HG03039 (cell line): ENCODE measurements around the gene IFT172.

Experiments
- ATAC-seq: cut with Tn5 transposase; IDR thresholded peaks from one replicate; pipeline ENCODE4 v1.9.1; 2021; ENCODE audit warnings: mild to moderate bottlenecking, moderate library complexity; ENCODE audit not compliant: unreplicated experiment

IFT172 gene

DNA sequence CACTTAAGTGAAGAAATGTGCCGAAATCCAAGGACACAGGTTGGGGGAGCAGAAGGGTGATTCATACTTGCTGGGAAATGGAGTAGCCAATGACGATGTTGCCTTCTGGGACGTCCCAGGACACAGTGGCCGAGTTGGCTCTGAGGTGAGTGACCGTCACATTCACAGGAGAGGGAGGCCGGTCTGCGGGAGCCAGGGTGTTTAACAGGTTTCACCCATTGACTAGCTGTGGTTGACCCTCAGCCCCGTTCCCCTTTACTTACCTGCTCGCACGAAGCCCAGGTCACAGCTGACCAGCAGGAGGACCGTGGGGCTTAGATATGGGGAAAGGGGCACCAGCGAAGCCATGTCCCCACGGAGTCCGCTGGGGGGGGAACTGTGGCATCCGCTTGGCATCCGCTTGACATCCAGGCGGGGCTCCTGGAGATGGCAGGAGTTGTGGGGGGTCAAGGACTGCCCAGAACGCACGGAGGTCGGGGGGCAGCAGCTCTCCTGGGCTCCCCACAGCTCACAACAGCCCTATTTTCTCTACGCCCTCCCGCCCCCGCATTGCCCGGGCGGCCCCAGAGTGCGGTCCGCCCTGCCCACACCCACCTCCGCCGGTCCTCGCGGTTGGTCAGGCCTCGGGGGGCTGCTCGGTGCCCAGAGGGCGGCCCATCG, 4.9 kb upstream of the IFT172 start:
- no peak for ATAC-seq

DNA sequence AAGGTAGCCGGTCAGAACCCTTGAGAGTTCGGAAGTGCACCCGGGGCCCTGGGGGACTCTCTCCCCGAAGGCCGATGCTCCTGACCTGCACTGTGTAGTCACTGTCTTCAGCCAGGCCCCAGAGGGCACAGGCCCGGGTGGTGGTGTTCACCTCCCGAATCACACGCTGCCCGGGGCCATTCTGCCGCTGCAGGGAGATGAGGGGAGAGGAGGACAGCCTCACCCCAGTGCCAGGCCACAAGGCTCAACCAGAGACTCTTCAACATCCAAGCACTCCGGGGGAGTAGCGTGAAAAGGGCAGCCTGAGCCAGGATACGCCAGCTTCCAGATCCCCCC, 4.4 kb upstream of the IFT172 start:
- no peak for ATAC-seq

DNA sequence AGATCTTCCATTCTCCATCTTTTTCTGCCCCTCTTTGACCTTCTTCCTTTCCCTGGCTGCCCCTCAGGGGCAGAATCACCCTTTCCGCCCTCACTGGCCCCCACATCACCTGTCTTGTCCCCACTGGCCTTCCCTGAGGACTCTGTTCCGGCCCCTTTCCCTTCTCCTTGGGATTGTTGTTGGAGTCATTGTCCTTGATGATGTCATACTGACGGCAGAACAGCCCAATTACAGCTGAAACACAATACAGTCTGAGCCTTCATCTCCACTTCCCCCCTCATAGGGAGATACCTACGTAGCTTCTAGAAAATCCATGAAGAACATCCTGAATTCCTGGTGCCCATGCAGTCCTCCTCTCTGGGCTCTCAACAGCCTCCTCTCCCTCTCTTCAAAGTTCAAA, 3.0 kb upstream of the IFT172 start:
- no peak for ATAC-seq

DNA sequence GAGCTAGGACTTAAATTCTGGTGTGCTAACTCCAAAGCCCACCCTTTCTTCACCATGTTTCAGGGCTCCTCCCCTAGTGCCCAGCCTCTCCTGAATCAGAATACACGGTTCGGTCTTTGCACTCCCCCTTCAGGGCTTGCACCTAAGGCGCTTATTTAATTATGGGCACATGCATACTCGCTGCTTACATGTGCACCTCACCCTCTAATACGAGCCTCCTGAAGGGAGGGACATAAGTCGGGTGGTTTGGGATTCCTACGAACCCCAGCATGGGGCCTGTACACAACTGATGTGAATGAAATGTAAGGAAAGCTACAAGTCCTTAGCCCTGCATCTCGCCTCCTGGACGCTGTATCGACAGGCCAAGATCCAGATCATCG, 435 bp downstream of the IFT172 start:
- ATAC-seq = peak; percentile 3

DNA sequence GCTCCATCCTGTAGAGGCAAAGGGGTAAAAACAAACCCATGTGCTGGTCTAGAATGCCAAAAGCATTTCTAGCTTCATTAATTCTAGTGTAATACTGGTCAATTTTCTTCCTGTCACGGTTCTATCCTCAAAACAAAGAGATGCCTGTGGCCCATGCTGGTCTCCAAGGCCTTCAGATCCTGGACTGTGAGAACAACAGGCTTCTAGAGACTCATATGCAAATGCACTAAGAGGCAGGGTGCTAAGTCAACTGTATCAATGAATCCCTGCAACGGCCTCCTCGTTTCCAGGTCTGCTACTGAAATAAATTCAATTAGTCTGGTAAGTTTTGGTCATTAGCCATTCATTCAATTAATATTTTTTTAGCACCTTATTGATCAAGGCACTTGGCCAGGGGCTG, 4.0 kb downstream of the IFT172 start:
- ATAC-seq = no peak

DNA sequence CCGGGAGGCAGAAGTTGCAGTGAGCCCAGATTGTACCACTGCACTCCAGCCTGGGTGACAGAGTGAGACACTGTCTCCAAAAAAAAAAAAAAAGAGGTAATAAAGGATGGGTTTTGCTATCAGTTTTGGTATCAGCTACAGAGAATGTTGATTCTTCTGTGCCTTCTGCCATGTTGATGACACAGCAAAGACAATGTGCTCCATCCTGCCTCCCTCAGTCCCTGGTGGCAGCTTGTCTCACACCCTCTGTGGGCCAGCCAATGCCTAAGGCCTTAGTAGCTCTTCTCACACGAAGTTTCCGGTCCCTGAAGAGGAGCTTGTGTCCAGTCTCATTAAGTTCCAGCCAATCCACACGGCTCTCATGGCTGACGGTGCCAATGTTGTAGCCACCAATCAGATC, 17.6 kb downstream of the IFT172 start:
- ATAC-seq = no peak

DNA sequence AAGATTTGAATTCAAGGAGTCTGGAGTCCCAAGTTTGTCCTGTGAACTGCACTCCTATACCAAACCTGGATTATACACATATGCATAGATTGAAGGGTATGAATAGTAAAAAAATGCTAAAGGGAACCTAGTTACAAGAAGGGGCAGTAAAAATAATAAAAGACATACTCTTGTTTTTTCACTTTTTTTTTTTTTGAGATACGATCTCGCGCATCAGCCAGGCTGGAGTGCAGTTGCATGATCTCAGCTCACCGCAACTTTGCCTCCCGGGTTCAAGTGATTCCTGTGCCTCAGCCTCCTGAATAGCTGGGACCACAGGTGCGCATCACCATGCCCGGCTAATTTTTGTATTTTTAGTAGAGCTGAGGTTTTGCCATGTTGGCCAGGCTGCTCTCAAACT, 25.1 kb downstream of the IFT172 start:
- no peak for ATAC-seq

DNA sequence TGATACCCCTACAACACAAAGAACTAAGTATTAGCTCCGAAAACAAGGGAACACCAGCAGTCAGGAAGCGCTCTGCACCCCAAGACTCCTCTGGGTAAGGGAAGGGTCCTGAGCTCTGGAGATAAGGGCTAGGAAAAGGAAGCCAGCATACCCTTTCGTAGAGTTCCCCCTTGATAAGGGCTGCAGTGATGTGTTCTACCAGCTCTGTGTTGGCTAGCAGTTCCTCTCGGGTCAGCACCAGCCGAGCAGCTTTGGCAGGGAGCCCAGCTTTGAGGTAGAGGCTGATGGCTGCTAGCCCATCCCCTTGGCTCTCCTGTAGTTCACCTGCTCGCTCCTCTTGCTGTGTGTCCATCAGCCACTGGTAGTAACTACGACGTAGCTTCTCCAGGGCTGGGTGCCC, 28.4 kb downstream of the IFT172 start:
- ATAC-seq = no peak

DNA sequence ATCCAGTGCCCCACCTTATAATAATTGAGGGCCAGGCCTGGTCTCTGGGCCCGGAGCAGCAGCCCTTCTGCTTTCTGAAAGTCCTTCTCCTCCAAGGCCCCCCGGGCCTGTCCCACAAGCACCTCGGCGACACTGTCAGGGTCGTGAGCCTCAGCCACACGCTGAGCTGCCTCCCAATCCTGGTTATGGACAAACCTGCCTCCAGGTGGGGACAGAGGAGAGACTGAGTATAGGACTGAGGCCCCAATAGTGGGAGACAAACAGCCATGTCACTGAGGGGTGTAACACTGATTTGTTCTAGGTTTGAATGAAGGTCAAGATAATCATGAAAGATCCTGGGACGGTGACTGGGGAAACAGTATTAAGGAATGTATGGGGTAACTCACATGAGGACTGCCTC, 35.6 kb downstream of the IFT172 start:
- no peak for ATAC-seq

DNA sequence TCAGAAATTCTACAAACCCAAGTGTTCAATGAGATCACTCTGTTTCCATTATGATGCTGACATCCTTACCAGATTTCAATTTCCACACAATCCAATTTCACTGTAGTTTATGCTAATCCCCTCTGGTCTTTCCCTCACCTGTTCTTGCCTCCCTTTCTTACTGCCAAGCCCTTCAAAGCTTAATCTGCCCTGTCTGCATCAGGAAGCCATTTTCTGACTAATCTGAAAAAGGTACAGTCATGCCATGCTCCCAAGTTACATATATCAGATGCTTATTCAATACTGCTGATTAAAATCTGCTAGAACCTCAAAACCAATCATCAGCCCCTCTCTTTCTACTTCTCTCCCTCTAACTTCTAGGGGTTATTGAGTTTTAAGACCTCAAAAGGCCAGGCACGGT, 38.4 kb downstream of the IFT172 start:
- no peak for ATAC-seq

DNA sequence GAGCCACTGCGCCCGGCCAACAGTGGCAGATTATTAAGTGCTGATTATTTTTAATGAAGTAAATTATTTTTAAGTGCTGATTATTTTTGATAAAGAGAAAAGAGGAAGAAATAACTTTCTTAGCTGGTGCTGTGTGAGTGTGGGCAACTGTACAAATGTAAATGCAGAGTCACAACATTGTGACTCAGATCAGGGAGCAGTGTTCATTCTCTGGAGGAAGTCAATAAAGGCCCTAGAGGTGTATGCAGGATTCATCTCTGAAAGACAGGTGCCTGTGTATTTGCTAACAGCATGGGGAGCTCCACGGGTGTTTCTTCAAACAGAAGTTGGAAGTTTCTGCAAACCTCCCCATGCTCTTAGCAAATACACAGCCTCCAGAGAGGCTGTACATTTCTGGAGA, 41.2 kb downstream of the IFT172 start:
- no peak for ATAC-seq

DNA sequence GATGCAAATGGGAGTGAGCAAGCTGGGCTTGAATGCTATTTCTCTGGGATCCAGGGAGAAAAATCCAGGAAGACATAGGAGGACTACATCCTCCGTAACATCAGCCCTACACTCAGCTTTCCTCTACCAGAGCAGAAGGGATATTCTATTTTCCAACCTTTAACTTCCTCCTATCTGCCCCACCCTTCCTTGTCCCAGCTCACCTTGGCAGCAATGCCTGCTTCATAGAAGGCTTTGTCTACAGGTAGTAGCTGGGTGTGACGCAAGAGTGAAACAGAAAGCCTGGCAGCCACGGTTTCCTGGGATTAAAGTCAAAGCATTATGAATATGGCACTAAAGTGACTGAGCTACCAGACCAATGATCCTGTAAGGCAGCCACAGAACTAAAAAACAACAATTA, 43.5 kb downstream of the IFT172 start:
- ATAC-seq = no peak

DNA sequence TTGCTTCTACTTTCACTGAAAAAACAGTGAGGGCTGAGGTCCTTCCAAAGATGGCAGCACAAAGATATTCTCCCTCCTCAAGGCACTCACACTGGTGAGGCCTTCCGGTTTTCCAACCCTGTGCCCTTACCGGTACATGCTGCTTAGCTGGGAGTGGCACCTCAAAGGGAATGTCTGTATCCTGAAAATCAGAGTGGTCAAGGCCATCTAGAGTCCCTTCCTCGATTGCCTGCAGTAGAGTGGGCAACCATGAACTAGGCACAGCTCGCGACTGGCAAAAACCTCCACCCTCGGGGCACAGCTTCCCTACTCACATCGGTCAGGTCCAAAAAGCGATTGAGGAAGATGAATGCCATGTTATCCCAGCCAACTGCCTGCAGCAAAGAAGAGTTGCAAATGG, 43.9 kb downstream of the IFT172 start:
- ATAC-seq = no peak

DNA sequence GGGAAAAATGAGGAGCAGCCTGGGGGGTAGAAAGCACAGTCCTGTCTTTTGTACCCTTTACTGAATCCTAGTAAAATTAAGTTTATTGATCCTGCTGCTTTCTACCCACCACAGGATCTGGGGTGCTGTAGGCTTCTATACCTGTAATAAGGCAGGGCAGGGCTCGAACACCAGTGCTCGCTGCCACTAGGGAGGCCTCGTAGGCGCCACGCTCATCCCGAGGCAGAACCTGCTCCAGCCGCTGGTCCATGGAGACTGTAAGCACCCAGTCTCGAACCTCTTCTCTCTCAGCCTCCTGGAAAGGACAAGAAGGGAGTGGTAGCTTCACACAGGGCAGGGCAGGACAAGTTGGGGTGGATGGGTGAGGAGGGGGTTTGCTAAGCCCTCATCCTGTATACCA, 44.4 kb downstream of the IFT172 start:
- no peak for ATAC-seq

DNA sequence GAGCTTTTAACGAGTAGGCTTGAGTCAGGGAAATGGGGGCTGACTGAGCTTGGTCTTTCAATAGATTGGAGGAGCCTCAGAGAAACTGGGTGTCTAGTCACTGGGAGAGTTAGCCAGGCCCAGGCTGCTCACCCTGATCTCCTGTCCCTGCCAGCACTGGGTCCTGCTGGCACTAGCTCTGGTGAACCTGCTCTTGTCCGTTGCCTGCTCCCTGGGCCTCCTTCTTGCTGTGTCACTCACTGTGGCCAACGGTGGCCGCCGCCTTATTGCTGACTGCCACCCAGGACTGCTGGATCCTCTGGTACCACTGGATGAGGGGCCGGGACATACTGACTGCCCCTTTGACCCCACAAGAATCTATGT, 46.6 kb downstream of the IFT172 start:
- no peak for ATAC-seq

DNA sequence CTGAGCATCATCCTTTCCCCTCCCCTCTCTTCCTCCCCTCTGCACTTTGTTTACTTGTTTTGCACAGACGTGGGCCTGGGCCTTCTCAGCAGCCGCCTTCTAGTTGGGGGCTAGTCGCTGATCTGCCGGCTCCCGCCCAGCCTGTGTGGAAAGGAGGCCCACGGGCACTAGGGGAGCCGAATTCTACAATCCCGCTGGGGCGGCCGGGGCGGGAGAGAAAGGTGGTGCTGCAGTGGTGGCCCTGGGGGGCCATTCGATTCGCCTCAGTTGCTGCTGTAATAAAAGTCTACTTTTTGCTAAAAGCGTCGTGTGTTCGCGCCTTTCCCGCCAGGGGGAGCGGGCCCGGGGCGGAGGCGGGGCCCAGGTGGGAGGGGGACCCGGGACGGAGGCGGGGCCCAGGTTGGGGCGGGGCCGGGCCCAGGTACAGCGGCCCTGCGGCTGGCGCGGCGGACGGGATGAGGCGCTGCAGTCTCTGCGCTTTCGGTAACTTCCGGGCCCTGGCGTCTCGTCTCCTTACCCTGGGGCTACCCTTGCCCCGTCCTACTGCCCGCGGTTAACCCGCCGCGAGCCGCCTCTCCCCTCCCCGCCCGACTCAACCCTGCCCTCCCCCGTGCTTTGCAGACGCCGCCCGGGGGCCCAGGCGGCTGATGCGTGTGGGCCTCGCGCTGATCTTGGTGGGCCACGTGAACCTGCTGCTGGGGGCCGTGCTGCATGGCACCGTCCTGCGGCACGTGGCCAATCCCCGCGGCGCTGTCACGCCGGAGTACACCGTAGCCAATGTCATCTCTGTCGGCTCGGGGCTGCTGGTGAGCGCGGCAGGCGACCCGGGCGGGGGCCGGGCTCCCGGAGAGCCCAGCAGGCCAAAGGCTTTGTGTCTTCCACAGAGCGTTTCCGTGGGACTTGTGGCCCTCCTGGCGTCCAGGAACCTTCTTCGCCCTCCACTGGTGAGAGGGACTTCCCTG, 47.3 kb downstream of the IFT172 start, which contains the start of gene KRTCAP3:
KRTCAP3 (plus strand) TSS at position 424 of the 962 bp plus-strand sequence; CDS start at position 456, 32 bp downstream.
- no peak for ATAC-seq

DNA sequence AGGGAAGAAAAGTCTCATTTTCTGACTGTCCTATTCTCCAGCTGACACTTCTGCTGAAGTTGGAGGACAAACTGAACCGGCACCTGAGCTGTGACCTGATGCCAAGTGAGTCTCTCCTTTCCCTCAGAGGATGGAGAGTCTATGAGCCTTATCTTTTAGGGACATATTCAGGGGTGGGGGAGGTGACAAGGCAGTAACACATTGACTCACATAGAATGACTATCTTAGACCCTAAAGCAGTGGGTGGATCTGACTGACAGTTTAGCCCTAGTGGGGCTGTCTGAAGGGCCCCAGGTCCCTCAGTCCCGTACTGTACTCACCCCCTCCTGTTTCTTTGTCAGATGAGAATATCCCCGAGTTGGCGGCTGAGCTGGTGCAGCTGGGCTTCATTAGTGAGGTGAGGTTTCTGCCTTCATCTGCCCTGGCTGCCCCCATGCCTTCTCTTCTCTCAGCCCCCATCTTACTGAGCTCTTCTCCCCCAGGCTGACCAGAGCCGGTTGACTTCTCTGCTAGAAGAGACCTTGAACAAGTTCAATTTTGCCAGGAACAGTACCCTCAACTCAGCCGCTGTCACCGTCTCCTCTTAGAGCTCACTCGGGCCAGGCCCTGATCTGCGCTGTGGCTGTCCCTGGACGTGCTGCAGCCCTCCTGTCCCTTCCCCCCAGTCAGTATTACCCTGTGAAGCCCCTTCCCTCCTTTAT, 48.2 kb downstream of the IFT172 start:
- no peak for ATAC-seq

DNA sequence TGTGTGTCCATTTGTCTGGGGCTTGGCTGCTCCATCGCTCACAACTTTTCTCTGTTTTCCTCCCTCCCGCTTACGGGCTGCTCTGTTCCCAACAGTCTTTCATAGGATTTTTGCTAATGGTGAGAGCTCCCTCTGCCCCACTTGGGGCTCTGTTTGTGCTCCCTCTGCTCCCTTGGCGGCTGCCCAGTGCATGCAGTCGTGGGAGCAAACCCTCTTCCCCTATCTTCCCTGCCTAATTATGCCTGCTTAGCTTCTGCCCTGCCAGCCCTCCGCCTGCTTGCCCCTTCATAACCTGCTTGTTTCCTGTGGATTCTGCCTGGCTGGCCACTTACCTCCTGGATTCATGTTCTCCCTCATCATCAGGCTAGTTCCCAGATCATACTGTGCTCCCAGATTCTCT, 53.9 kb downstream of the IFT172 start:
- no peak for ATAC-seq

DNA sequence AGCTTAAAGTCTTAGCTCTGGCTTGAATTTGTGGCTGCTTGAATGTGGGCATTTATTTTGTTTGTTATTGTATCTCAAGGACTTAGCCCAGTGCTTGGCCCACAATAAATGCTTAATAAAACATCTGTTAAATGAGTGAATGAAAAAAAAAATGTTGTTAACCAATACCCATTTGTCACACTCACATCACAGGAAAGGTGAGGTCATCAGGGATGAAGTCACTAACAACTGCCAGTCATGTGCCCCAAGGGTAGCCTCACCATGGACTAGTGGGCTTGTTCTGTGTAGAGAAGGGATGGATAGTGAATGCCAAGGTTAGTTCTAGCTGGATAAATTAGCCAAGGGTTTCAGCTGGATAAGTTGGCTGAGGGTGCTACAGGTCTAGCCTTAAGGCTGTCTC, 58.1 kb downstream of the IFT172 start:
- ATAC-seq = no peak

DNA sequence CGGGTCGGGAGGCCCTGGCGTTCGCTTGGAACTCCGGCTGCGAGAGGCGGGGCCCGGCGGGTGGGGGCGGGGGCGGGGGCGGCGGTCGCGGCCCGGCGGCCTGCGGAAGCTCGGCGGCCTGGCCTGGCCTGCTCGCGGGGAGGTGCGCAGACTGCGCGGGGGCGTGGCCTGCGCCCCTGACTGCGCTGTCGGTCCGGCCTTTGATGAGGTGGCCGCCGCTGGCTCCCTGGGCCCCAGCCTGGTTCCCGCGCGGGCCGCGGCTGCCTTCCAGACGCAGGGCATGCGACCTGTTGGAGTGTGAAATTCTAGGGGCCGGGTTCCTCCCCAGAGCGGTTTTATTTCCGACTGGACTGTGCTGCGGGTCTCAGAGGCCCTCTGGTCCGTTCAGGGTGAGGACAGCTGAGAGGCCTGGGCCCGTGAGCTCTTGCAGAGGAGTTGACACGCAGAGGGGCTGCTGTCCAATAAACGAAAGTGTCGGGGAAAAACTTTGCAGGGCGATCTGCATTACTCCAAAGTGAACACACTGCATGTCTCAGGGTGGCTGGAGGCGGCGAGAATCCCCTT, 60.5 kb downstream of the IFT172 start:
- peak; percentile 70 for ATAC-seq

DNA sequence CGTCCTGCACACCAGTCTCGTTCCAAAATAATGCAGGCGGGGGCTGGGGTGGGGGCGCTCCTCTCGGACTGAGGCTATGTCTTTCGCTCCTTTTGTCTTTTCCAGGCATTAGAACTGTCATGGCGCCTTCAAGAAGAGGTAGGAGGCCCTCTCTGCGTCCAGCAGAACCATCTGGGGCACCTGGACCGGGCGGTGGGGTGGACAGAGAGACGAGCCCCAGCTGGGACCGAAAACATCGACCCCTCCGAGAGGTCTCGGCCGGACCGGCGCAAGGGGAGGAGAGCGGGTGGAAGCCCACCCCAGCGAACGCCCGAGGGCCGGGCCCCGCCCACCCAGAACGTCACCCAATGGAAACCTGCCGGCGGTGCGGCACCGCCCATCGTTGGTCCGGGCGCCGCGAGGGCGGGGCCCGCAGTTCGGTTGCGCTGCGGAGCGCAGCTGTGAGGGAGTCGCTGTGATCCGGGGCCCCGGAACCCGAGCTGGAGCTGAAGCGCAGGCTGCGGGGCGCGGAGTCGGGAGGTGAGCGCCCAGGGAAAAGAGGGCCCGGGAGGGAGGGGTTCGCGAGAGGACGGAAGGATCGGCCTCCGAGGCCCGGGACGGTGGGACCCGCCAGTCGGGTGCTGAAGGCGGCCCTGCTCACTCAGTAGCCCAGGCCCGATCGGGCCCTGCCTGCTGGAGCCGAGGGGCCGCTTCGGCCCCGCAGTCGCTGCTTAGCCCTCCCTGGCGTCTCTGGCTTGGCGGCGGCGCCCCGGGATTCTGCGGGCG, 61.1 kb downstream of the IFT172 start, which contains the start of gene NRBP1:
NRBP1 (plus strand) TSS at position 419 of the 765 bp plus-strand sequence. CDS start 4,643 bp downstream, outside the sequence.
- peak; percentile 80 for ATAC-seq
